Measurements from ENCODE around the gene OTOS.

GRCh38 chr2:240129311-240129710, 11.1 kb downstream of the OTOS start:
- TF ChIP-seq POLR2AphosphoS5 (IDR thresholded peaks at IDR 0.05) (no peak), CTCF (IDR thresholded peaks at IDR 0.05; ENCODE audit: poor library complexity, severe bottlenecking) (no peak), RAD21 (conservative IDR thresholded peaks at IDR 0.05) (no peak)

Measured in neural cell (in vitro differentiated cells).